CD4-positive, alpha-beta T cell treated with Interleukin-6 for 4 hours (primary cell): Measurements from ENCODE around the gene VPS26A.

Experiments
- DNase-seq: peaks from one replicate; pipeline ENCODE4 v3.0.0-alpha.2; 2020; ENCODE audit warnings: mixed read lengths

VPS26A gene

DNA sequence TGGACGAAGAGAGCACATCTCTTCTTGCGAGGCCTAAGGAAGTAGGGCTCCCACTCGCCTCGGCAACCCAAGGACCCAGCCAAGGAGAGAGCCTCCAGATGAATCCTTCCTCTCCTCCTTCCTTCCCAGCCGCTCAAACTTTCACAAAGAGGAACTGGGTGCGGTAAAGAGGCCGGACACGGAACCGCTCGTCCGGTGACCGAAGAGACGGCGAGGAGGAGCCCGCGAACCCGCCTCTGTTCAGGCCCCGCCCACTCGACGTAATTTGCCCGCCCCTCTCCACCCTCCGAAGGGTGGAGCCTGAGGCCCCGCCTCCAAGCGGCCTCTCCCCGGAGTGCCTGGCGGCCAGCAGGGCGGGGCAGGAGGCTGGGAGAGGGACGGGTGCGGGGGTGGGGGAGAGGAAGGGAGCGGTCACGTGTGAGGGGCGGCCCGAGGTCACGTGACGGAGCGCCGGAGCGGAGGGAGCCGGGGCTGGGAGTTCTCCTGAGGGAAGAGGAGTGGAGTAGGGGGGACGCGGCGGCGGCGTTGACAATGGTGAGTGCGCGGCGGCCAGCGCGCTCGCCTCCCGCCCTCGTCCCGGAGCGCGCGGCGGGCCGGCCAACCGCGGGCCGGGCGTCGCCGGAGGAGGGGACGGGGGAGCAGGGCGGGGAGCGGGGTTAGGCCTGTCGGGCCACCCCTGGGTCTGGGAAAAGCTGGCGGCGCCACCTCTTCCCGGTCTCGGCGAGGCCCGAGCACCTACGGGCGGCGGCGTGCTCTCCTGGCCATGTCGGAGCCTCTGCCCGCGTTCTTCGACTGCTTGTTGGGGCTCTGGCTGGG lies at the start of gene VPS26A:
VPS26A (plus strand) TSS at position 432 of the 816 bp plus-strand sequence; CDS start at position 532, 100 bp downstream.
- peak; percentile 98 for DNase-seq

DNA sequence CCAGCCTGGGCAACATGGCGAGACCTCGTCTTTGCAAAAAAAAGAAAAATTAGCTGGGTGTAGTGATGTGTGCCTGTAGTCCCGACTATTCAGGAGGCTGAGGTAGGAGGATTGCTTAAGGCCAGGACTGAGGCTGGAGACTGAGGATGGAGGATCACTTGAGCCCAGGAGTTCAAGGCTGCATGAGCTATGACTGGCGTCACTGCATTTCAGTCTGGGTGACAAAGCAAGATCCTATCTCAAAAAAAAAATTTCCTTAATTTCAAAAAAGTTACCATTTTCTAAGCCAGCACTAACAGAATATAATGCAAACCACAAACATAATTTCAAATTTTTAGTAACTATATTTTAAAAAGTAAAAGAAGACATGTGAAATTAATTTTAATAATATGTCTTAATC lies 49.4 kb upstream of the VPS26A start:
- no peak for DNase-seq

DNA sequence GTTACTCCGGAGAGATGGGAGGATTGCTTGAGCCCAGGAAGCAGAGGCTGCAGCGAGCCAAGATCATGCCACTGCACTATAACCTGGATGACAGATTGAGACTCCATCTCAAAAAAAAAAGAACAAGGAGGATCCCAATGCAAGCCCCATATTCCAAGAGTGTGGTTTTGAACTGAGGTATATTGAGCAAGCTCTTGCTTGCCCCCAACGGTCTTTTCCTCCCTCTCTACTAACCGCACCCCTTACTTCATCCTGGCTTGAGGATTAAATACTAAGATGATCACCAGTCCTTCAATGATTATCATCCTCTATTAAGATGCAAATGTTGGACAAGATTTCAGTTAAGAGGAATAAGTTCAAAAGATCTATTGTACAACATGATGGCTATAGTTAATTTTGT lies 48.5 kb upstream of the VPS26A start:
- no peak for DNase-seq

DNA sequence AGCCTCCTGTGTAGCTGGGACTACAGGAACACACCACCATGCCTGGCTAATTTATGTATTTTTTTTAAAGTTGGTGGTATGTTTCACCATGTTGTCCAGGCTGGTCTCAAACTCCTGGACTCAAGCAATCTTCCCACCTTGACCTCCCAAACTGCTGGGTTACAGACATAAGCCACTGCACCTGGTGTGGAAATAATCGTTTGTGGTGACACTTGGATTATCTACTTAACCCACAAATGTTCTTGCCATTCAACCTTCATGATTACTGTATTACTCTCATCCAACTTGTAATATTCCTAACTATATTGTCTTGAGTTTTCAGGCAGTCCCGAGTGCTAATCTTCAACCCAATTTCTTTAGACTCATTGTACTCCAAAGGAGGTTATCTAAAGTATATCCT lies 45.7 kb upstream of the VPS26A start:
- no peak for DNase-seq

DNA sequence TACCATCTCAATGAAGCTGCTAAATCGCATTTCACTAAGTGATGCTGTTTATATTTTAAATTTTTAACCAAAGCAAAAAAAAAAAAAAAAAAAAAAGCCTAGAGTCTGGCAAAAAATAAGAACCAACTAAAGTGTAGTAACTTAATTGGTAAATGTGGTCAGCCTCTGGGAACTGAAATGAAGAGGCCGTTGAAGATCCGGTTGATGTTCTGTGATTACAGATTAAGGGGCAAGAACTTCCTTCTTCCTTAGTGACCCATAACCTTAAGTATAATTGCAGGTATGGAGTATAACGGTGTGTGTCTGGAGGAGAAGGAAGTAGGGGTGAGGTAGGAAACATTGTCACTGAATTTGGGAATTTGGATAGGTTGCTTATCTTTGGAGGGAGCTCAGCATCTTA lies 43.8 kb upstream of the VPS26A start:
- DNase-seq = no peak

DNA sequence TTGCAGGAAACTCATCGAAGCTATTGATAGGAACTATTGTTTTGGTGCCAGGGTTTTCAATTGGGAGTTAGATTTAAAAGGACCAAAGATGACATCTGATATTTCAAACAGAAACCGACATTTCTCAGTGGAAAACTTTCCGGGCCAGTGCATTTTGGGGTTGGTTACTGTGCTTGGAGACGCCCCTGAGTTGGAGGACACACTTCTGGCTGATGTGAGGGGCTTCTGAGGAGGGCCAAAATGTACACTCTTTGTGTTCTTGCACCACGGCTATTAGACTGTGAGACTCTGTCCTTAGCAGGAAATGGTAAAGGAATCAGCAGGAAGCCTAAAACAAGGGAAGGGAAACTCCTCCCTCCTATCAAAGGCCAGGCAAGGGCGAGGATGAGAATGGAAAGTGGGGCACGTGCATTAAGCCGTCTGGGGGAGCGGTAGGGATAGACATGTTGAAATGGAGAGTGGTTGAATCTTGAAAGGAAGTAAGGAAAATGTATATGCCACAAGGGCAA lies 37.9 kb upstream of the VPS26A start:
- DNase-seq = no peak

DNA sequence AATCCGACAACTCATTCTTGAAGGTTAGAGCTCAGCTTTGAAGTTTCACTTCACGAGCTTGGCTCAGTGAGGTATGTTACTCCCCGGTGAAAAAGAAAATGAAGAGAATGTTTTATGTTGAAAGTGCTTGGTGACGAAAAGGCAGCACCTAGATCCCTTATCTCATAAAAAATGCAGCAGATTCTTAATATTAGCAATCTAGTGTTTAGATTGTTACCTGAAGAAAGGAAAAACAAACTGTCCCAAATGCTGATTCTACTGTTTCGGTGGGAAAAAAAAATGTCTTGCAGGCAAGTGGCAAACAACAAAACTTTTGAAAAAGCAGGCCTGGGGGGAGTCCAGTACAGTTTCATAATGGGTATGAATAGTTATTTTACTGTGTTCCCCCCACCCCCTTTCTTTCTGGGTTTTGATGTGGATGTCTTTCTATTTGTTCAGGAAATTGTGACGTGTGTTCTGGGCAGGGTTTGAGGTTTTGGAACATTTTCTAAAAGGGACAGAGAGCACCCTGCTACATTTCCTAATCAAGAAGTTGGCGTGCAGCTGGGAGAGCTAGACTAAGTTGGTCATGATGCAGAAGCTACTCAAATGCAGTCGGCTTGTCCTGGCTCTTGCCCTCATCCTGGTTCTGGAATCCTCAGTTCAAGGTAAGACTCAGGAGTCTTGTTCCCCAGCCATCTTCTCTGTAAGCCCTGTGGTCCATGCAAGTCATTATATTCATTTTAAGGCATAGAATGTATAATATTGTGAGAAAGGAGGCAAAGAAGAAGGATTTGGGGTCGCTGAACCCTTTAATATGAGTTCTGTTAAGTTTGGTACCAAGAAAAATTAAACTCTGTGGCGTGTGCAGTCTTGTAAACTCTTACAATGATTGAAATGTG lies 36.1 kb upstream of the VPS26A start, which contains the start of gene SRGN:
SRGN (plus strand) TSS at position 514 of the 881 bp plus-strand sequence; CDS start at position 569, 55 bp downstream.
- peak; percentile 79 for DNase-seq

DNA sequence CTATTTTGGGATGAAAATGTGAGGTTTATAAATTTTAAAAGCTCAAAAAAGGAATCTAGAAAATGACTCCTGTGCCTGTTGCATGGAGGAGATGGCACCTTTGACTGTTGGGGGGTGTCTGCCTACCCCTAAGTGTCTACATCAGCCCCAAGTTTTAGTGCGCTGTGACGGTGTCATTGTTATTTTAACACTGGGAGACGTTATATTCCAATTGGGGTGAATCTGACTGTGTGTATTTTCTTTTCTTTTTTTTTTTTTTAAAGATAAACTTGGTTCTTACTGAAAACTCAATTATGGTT lies 35.6 kb upstream of the VPS26A start:
- no peak for DNase-seq

DNA sequence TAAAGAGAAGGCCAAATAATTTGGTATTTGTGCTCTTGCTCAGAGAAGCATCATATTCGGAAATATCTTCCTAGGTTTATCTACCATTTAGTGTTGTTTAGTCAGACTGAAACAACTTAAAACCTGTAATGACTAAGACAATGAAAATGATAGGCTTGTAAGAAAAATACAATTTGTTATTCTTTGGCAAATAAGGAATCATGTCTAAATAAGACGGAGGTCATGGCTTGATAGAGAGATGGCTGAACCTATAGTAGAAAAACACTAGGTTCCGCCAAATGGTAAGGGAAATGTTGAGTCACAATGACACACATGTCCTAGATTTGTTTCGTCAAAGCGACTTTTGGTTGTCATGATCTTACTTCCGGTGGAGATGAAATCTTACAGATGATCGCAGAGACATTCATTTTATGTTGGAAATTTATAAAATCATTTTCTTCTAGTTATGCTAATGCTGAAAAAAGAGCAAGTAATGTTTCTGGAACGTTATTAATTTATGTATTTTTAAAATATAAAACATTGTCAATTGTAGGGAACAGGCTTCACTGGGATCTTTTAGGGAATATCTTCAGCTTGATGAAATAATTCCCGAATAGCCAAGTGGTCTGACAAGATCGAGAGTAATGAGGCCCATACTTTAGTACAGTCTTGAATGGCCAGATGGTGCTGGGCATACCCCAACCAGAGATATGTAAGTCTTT lies 35.0 kb upstream of the VPS26A start:
- peak; percentile 40 for DNase-seq

DNA sequence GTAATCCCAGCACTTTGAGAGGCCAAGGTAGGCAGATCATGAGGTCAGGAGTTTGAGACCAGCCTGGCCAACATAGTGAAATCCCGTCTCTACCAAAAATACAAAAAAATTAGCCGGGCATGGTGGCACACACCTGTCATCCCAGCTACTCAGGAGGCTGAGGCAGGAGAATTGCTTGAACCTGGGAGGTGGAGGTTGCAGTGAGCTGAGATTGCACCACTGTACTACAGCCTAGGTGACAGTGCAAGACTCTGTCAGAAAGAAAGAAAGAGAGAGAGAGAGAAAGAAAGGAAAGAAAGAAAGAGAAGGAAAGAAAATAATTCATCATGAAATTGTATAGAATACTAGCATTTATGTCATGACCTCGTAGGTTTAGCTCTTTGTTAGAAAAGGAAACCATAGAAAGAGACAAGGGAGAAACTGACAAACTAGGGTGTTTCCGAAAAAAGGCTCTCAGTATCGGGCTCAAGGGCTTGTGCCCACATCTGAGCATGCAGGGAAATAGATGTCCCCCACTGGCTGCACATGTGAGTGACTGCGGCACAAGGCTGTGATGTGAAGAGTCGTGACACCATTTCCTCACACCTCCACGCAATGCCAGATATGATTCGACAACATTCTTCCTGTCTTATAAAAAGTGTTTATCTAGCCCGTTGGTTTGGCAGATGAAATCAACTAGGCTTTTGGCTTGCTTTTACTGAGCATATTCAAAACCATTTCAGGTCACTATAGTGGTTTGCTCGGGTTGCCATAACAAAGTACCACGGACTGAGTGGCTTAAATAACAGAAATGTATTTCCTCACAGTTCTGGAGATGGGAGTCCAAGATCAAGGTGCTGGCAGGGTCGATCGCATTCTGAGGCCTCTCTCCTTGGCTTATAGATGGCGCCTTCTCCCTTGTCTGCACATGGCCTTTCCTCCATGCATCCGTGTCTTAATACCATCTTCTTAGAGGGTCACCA lies 34.1 kb upstream of the VPS26A start:
- DNase-seq = peak; percentile 74

DNA sequence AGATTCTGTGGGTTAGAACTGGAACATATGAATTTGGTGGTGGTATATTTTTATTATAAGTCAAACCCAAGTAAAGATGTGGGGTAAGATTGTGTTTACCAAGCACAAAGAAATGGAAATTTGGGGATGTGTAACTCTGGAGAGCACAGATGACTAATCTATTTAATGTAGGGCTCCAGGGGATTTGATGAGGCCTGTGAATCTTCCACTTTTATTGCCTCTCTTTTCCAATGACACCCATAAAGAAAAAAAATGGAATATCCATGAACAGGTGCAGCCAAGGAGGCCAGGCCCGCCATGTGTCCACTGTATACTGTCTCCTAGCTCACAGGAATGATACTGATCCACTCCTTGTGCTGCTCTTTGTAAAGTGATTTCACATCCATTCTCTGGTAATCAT lies 33.3 kb upstream of the VPS26A start:
- no peak for DNase-seq

DNA sequence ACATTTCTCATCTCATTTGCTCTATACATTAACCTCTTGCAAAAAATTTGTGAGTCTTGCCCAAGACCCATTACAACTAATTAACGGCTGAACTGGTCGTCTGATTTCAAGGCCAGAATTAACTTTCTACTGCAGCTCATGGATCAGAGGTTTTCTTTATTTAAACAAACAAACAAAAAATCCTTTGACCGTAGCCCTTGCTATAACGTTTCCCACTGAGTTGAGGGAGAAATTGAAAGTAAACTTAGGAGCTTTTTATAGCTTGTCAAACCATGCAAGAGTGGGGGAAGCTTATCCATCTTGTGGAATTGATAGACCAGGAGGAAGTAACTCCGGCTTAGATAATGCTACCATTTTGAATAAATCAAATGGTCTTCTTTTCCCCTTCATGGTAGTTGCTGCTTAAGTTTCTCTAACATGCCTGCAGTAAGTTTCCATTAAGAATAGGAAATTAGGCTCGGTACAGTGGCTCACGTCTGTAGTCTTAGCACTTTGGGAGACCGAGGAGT lies 32.8 kb upstream of the VPS26A start:
- DNase-seq = no peak

DNA sequence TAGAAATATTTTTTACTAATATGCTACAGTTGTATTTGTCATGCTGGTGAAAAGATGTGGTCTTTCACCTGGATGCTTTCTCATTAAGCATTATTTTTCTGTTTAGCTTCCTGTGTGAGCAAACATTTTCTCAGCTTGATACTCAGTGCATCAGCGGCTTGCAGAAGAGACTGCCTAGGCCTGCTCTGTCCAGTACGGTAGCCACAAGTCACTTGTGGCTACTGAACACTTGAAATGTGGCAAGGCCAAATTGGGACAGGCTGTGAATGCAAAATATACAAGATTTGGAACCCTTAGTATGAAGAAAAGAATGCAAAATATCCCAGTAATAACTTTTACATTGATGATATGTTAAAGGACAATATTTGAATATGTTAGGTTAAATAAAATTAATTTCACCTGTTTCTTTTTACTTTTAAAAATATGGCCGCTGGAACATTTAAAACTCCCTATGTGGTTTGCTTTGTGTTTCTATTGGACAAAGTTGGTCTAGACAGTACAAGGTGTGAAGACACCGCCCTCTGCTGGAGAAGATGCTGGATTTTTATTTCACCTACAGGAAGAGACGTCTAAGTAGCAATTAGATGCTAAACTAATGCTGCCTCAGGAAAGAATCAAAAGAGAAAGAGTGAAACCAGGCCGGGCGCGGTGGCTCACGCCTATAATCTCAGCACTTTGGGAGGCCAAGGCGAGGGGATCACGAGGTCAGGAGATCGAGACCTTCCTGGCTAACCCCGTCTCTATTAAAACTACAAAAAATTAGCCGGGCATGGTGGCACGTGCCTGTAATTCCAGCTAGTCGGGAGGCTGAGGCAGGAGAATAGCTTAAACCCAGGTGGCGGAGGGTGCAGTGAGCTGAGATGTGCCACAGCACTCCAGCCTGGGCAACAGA lies 30.8 kb upstream of the VPS26A start:
- peak; percentile 90 for DNase-seq

DNA sequence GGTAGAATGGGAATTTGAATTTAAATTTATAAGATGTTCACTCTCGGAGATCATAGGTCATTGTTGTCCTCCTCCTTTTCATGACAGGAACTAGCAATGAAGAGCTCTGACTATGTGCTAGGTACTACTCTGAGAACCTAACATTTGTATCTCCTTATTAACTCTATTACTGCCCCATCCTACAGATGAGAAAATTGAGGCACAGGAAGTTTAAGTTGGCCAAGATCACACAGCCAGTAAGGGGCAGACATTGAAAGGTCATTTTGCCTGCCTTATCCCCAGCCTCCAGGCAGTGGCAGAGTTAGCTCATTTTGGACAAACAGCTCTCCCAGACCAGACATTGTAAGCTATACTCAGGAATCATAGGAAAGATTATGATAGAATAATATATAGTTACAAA lies 30.0 kb upstream of the VPS26A start:
- DNase-seq = no peak

DNA sequence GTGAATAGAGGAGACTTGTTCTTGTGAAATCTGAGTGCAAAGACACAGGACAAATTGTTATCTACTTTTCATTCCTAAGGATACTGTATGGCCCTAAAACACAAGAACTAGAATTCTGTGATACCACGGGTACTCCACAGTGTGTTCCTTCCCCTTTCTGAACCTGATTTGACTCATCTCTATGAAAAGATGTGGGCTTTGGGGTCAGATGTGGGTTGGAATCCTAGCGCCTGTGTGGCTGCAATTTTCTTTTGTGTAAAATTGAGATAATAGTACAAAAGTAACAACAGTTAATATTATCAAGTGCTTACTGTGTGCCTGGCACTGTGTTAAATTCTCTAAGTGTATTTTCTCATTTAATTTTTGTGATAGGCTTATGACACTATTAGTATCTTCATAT lies 27.9 kb upstream of the VPS26A start:
- no peak for DNase-seq

DNA sequence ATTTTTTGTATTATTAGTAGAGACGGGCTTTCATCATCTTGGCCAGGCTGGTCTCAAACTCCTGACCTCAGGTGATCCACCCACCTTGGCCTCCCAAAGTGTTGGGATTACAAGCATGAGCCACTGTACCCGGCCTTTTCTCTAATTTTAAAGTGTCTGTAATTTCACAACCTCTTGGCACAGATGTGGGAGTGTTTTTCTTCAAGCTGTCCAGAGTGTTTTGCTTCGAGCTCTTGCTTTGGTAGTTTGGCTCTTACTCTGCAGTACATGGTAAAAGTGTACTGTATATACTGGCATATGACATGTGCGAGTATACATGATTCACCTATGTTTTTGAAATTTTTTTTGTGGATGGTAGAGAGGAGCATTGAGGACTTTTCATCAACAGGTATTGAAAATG lies 26.2 kb upstream of the VPS26A start:
- DNase-seq = no peak

DNA sequence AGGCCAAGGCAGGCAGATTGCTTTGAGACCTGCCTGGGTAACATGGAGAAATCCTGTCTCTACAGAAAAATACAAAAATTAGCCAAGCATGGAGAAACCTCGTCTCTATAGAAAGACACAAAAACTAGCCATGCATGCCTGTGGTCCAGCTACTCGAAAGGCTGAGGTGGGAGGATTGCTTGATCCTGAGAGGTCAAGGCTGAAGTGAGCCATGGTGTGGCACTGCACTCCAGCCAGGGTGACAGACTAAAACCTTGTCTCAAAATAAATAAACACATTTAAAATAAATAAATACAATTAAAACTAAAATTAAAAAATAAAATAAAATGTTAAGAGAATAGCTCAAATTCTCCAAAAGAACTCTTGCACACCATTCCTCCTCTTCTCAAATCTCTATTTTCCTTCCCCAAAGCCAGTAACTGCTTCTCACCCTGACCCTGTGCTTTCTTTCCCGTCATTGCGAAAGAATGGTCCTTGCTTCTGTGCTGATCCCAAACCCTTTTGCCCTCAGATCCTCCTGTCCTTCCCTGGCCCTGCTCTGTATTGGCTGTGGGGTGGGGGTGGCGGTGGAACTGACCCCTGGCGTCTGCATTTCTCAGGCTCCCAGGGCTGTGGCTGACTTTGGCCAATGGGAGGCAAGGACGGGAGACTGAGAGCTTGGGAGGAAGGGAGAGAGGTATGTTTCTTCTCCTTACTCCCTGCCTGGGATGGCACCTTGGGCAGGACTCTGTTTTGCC lies 23.7 kb upstream of the VPS26A start:
- no peak for DNase-seq

DNA sequence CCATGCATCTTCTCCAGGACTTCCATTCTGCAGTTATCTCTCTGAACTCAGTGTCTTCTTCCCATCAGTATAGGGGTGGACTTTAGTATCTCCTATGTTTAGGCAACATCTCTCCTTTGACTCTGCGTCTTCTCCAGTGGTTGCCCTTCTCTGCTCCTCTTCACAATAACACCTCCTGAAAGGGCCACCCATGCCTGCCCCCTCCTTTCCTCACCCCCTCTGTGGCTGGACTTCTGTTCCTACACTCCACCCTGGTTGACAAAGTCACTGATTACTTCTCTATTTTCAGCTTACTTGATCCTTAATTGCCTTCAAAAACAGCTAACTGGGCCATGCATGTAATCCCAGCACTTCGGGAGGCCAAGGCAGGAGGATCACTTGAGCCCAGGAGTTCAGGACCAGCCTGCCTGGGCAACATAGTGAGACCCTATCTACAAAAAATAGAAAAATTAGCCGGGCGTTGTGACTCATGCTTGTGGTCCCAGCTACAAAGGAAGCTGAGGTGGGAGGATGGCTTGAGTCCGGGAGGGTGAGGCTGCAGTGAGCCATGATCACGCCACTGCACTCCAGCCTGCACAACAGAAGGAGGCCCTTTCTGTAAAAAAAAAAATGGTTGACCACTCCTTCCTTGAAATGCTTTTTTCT lies 22.4 kb upstream of the VPS26A start:
- peak; percentile 45 for DNase-seq

DNA sequence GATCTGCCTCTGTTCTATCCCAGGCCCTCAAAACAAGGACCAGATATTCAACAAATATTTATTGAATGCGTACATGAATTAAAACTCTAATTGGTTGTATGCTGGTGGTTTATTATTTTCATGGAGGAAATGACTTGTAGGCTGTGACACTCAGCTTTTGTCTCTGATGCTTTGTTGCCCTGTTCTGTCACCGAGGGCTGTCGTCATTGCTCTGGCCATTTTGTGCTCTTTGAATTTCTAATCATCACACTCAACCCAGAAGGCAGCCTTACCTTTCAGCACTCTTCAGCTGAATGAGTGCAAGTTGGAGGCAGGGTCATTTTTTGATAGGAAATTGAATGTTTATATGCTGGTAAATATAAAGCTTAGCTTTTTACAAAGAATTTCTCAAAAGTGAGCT lies 21.5 kb upstream of the VPS26A start:
- no peak for DNase-seq
